Measurements from ENCODE around the gene TNFRSF13B.
"Not testable (repeated sequence)": the region's sequence is repeated elsewhere in the genome, so short reads cannot be mapped to it uniquely, and the experiment has no call there.

The TNFRSF13B gene

DNA sequence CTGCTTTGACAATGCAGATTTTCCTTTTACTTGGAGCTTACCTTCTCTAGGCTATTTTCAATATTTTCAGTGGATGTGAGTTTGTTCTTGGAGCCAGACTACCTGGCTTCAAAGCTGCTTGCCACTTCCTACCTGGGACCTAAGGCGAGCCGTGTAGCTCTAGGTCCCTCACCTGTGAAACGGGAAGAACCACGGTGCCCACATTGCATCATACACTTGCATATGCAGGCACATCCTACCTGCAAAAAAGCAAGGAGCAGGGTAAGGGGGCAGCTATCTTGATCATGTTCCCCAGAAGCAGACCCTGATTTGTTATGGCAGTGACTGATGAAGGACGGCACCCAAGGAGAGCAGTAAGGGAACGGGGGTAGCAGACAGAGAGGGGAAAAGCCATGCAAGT lies 43.3 kb upstream of the TNFRSF13B start:
- TF ChIP-seq EZH2 (IDR thresholded peaks at IDR 0.05; ENCODE audit: borderline replicate concordance, low read length), result no peak
- TF ChIP-seq, protein P1, sequence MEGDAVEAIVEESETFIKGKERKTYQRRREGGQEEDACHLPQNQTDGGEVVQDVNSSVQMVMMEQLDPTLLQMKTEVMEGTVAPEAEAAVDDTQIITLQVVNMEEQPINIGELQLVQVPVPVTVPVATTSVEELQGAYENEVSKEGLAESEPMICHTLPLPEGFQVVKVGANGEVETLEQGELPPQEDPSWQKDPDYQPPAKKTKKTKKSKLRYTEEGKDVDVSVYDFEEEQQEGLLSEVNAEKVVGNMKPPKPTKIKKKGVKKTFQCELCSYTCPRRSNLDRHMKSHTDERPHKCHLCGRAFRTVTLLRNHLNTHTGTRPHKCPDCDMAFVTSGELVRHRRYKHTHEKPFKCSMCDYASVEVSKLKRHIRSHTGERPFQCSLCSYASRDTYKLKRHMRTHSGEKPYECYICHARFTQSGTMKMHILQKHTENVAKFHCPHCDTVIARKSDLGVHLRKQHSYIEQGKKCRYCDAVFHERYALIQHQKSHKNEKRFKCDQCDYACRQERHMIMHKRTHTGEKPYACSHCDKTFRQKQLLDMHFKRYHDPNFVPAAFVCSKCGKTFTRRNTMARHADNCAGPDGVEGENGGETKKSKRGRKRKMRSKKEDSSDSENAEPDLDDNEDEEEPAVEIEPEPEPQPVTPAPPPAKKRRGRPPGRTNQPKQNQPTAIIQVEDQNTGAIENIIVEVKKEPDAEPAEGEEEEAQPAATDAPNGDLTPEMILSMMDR (IDR thresholded peaks at IDR 0.05; ENCODE audit: low read length), result no peak
- H3K4me3 ChIP-seq (ENCODE audit: low read depth, low read length, poor library complexity, severe bottlenecking), result no peak overlapping the region
- H3K27ac ChIP-seq (ENCODE audit: low read depth, low read length, poor library complexity, severe bottlenecking), result no peak overlapping the region
- H4K20me1 ChIP-seq (ENCODE audit: insufficient read depth, low read length), result no peaks in the 10 kb centered on the region
- no peaks in the 10 kb centered on the region for H3K9me2 ChIP-seq (ENCODE audit: low read depth, low read length)
- H3K79me2 ChIP-seq (ENCODE audit: insufficient read depth, low read length), result no peaks in the 10 kb centered on the region
- peaks cover 4% of the 10 kb centered on the region; the same call in 1 of the 2 replicates for H3K27me3 ChIP-seq (ENCODE audit: insufficient read depth, low read length)
- H3K4me1 ChIP-seq (ENCODE audit: insufficient read depth, low read length, severe bottlenecking), result no peaks in the 10 kb centered on the region
- H2AFZ ChIP-seq (ENCODE audit: low read length), result no peak overlapping the region
- H3K36me3 ChIP-seq (ENCODE audit: insufficient read depth, low read length), result no peaks in the 10 kb centered on the region
- H3K4me2 ChIP-seq (ENCODE audit: low read length), result no peak overlapping the region
- H3F3A ChIP-seq (ENCODE audit: insufficient read depth, low read length), result no peaks in the 10 kb centered on the region
- no peaks in the 10 kb centered on the region for H3K9me3 ChIP-seq (ENCODE audit: low read length)
- H3K9ac ChIP-seq (ENCODE audit: low read length), result no peak overlapping the region

DNA sequence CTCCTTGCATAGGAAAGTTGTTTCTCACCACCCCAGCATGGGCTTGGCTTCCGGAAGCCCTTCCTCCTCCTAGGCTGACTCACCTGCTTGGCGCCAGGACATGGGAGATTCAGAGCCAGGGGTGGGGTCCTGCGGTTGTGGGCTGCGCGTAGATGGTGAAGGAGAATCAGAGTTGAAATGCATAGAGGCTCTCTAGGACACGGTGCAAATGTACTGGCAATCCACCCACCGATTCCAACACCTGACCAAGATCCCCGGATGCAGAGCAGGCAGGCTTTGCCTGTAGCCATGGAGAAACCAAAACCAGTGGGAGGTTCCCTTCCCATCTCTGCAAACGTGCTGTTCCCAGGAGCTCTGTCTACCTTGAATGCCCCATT lies 42.8 kb upstream of the TNFRSF13B start:
- H3K9ac ChIP-seq (ENCODE audit: low read length); H3K36me3 ChIP-seq (ENCODE audit: insufficient read depth, low read length); H2AFZ ChIP-seq (ENCODE audit: low read length); H3F3A ChIP-seq (ENCODE audit: insufficient read depth, low read length); H3K9me2 ChIP-seq (ENCODE audit: low read depth, low read length); H3K27ac ChIP-seq (ENCODE audit: low read depth, low read length, poor library complexity, severe bottlenecking); H3K27me3 ChIP-seq (ENCODE audit: insufficient read depth, low read length); H3K79me2 ChIP-seq (ENCODE audit: insufficient read depth, low read length); H4K20me1 ChIP-seq (ENCODE audit: insufficient read depth, low read length); H3K4me2 ChIP-seq (ENCODE audit: low read length); H3K9me3 ChIP-seq (ENCODE audit: low read length); H3K4me1 ChIP-seq (ENCODE audit: insufficient read depth, low read length, severe bottlenecking); H3K4me3 ChIP-seq (ENCODE audit: low read depth, low read length, poor library complexity, severe bottlenecking): not testable (repeated sequence)

DNA sequence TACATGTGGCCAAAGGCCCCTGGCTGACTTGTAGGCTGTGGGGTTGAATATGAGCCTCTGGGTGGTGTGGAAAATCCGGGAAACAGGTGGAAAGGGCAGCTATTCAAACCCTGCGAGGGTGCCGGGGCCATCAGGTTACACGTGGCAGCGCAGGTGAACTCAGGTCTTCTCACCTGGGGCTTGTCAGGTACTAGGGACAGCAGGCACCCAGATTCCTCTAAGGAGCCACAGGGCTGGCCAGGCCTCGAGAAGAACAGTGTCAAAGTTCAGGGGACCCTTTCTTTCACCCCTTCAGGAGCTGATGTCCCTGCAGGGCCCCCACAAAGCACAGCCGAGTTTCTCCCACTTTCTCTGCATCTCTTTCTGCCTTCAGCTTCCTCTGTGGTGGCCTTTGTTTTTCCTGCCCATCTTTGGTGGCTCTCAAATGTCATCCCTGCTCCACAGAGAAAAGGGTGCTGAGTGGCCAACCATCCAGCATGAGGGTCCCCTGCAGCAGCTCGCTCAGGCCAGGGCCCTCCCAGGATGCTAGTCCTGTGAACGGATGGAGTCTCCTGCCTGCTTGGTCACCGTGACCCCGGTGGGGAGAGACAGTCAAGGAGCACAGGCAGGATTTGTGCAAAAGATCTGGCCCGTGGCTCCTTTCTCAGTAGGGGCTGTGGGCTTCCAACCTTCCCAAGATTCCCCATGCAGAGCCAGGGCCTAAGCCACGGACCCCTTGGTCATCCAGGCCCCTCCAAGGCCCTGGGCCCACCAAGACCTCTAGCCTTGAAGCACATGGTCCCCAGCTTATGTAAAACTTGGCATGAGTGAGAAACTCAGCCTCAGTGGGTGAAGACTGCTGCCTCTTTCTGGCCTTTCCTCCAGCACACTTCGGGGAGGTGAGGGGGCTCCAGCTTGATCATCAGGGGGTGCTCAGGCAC lies 42.2 kb upstream of the TNFRSF13B start:
- not testable (repeated sequence) for H2AFZ ChIP-seq (ENCODE audit: low read length); H3K36me3 ChIP-seq (ENCODE audit: insufficient read depth, low read length); H3K27me3 ChIP-seq (ENCODE audit: insufficient read depth, low read length); H3K27ac ChIP-seq (ENCODE audit: low read depth, low read length, poor library complexity, severe bottlenecking); H3K79me2 ChIP-seq (ENCODE audit: insufficient read depth, low read length); H3K9me3 ChIP-seq (ENCODE audit: low read length); H3F3A ChIP-seq (ENCODE audit: insufficient read depth, low read length); H3K9me2 ChIP-seq (ENCODE audit: low read depth, low read length); H3K4me2 ChIP-seq (ENCODE audit: low read length); H3K9ac ChIP-seq (ENCODE audit: low read length); H4K20me1 ChIP-seq (ENCODE audit: insufficient read depth, low read length); H3K4me3 ChIP-seq (ENCODE audit: low read depth, low read length, poor library complexity, severe bottlenecking); H3K4me1 ChIP-seq (ENCODE audit: insufficient read depth, low read length, severe bottlenecking)

DNA sequence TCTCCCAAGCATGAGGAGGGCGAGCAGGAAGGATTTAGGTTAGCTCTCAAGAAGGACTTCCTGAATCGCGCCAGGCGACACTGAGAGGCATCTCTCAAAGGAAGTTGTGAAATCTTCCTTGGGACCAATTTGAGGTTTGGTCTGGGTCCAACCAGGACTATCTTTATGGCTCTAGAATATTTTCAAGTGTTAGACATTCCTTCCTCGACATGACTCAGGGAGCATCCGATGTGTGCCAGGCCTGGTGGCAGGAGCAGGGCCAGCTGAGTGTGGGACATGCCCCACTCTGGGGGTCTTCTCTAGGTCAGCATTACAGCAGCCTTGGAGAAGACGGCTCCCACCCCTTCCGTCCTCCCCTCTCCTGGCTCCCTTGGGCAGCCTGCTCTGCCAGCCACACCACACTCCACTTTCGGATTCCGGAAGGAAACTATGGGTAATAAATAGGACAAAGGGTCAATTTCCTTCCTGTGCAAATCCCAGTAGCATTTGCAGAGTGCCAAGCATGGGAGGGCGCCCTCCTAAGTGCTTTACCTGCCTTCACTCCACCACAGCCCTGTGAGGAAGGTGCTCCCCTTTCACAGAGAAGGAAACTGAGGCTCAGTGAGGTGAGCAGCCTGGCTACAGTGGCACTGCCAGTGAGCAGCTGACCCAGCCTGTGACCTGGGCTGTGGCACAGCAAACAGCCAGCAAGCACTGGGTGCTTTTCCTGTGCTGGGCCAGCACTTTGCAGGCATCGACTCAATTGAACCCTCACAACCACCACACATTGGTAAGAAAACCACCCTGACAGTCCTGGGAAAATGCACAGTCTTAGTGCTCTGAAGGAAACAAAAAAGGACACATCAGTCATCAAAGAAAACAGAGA lies 39.4 kb upstream of the TNFRSF13B start:
- not testable (repeated sequence) for H3K9me3 ChIP-seq (ENCODE audit: low read length); H3K27ac ChIP-seq (ENCODE audit: low read depth, low read length, poor library complexity, severe bottlenecking); H3K4me3 ChIP-seq (ENCODE audit: low read depth, low read length, poor library complexity, severe bottlenecking); H3K9me2 ChIP-seq (ENCODE audit: low read depth, low read length); H3K4me1 ChIP-seq (ENCODE audit: insufficient read depth, low read length, severe bottlenecking); H4K20me1 ChIP-seq (ENCODE audit: insufficient read depth, low read length); H3K27me3 ChIP-seq (ENCODE audit: insufficient read depth, low read length); H2AFZ ChIP-seq (ENCODE audit: low read length); H3F3A ChIP-seq (ENCODE audit: insufficient read depth, low read length); H3K9ac ChIP-seq (ENCODE audit: low read length); H3K79me2 ChIP-seq (ENCODE audit: insufficient read depth, low read length); H3K36me3 ChIP-seq (ENCODE audit: insufficient read depth, low read length); H3K4me2 ChIP-seq (ENCODE audit: low read length)

- not testable (repeated sequence) for H3K27me3 ChIP-seq (ENCODE audit: insufficient read depth, low read length); H3K4me1 ChIP-seq (ENCODE audit: insufficient read depth, low read length, severe bottlenecking); H3K27ac ChIP-seq (ENCODE audit: low read depth, low read length, poor library complexity, severe bottlenecking); H3F3A ChIP-seq (ENCODE audit: insufficient read depth, low read length); H2AFZ ChIP-seq (ENCODE audit: low read length); H3K9ac ChIP-seq (ENCODE audit: low read length); H3K79me2 ChIP-seq (ENCODE audit: insufficient read depth, low read length); H3K4me2 ChIP-seq (ENCODE audit: low read length); H3K9me3 ChIP-seq (ENCODE audit: low read length); H3K4me3 ChIP-seq (ENCODE audit: low read depth, low read length, poor library complexity, severe bottlenecking); H3K36me3 ChIP-seq (ENCODE audit: insufficient read depth, low read length); H4K20me1 ChIP-seq (ENCODE audit: insufficient read depth, low read length); H3K9me2 ChIP-seq (ENCODE audit: low read depth, low read length)
These were observed 38.7 kb upstream of the TNFRSF13B start for GRCh38 chr17:17010545-17011034.

- not testable (repeated sequence) for H3K9me3 ChIP-seq (ENCODE audit: low read length); H3F3A ChIP-seq (ENCODE audit: insufficient read depth, low read length); H3K4me2 ChIP-seq (ENCODE audit: low read length); H3K4me1 ChIP-seq (ENCODE audit: insufficient read depth, low read length, severe bottlenecking); H3K4me3 ChIP-seq (ENCODE audit: low read depth, low read length, poor library complexity, severe bottlenecking); H3K36me3 ChIP-seq (ENCODE audit: insufficient read depth, low read length); H3K9ac ChIP-seq (ENCODE audit: low read length); H3K9me2 ChIP-seq (ENCODE audit: low read depth, low read length); H3K79me2 ChIP-seq (ENCODE audit: insufficient read depth, low read length); H4K20me1 ChIP-seq (ENCODE audit: insufficient read depth, low read length); H3K27me3 ChIP-seq (ENCODE audit: insufficient read depth, low read length); H3K27ac ChIP-seq (ENCODE audit: low read depth, low read length, poor library complexity, severe bottlenecking); H2AFZ ChIP-seq (ENCODE audit: low read length)
These were observed 38.1 kb upstream of the TNFRSF13B start for GRCh38 chr17:17009972-17010371.
